Kidney epithelial cell (primary cell): ENCODE measurements around the gene CACNA1D. TPM values are rescaled to one million over a fixed set of nuclear protein-coding genes. Genes with fewer than 3 reads are reported as not detected.

Source experiments
- DNase-seq: peaks from one replicate; pipeline ENCODE4 v3.0.0-alpha.2; 2010; ENCODE audit warnings: low read depth
- H3K27me3 ChIP-seq: 2 replicates; pipeline ENCODE4 v1.6.0; 2011; ENCODE audit warnings: low read length; ENCODE audit not compliant: control insufficient read depth, insufficient read depth
- H3K36me3 ChIP-seq: 2 replicates; pipeline ENCODE4 v1.5.1; 2011; ENCODE audit warnings: low read length; ENCODE audit not compliant: control insufficient read depth, insufficient read depth
- H3K4me3 ChIP-seq: 2 replicates; pipeline ENCODE4 v1.5.1; 2011; ENCODE audit warnings: low read depth, mild to moderate bottlenecking, control low read depth, low read length
- total RNA-seq: library from RNA; depleted of rRNA; stranded (reverse); fragments of >200 nt; gene quantifications from 2 replicates; pipeline ENCODE4 v1.2.3, GENCODE V29; 2015
- TF ChIP-seq, protein P1 (sequence below): IDR thresholded peaks from 2 replicates; pipeline ENCODE4 v1.5.1; 2011; ENCODE audit warnings: mild to moderate bottlenecking, moderate library complexity, low read length, control low read depth, inconsistent platforms; ENCODE audit not compliant: insufficient read depth, poor library complexity, severe bottlenecking

CACNA1D gene
- total RNA-seq, 1 donor from 2014 or later = 0.21 TPM

DNA sequence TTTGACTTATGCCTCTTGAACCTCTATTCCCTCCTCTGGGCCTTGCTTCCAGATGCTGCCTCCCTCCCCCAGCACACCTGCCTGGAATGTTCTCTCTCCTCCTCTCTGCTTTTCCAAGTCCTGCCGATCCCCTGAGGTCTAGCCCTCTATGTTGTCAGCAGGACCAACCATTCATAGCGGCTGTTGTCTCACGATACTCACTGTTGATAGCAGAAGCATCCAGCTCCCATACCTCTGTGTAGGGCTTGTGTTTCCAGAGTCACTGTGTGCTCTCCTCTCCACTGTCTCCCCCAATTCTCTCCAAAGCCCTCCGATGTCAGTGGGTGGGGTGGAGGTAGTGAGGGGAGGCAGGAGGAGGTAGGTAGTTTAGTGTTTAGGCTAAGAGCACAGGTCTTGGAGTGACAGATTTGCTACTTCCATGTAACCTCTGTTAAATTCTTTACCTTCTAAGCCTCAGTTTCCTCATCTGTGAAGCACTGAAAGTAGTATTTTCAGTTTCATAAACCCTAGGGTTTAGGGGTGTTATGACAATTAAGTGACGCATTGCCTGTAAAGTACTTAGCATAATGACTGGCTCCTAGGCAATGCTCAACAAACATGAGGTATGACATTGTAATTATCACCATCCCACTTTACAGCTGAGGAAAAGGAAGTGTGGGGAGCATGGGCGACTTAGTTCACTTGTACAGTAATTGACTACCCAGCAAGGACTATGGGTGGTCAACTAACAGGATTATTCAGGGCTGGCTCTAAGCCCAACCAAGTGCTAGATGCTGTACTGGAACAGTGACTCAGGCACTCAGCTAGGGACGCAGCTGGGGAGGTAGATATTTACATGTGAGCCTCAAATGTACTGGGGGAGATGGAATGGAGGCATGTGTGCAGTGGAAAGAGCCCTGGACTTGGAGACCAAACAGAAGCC lies 122.8 kb downstream of the CACNA1D start:
- Histone ChIP-seq H3K4me3 (no peak overlapping the region), H3K36me3 (no peaks in the 10 kb centered on the region), H3K27me3 (peaks cover 2% of the 10 kb centered on the region)
- no peak for DNase-seq
- TF ChIP-seq, protein P1, sequence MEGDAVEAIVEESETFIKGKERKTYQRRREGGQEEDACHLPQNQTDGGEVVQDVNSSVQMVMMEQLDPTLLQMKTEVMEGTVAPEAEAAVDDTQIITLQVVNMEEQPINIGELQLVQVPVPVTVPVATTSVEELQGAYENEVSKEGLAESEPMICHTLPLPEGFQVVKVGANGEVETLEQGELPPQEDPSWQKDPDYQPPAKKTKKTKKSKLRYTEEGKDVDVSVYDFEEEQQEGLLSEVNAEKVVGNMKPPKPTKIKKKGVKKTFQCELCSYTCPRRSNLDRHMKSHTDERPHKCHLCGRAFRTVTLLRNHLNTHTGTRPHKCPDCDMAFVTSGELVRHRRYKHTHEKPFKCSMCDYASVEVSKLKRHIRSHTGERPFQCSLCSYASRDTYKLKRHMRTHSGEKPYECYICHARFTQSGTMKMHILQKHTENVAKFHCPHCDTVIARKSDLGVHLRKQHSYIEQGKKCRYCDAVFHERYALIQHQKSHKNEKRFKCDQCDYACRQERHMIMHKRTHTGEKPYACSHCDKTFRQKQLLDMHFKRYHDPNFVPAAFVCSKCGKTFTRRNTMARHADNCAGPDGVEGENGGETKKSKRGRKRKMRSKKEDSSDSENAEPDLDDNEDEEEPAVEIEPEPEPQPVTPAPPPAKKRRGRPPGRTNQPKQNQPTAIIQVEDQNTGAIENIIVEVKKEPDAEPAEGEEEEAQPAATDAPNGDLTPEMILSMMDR = no peak

DNA sequence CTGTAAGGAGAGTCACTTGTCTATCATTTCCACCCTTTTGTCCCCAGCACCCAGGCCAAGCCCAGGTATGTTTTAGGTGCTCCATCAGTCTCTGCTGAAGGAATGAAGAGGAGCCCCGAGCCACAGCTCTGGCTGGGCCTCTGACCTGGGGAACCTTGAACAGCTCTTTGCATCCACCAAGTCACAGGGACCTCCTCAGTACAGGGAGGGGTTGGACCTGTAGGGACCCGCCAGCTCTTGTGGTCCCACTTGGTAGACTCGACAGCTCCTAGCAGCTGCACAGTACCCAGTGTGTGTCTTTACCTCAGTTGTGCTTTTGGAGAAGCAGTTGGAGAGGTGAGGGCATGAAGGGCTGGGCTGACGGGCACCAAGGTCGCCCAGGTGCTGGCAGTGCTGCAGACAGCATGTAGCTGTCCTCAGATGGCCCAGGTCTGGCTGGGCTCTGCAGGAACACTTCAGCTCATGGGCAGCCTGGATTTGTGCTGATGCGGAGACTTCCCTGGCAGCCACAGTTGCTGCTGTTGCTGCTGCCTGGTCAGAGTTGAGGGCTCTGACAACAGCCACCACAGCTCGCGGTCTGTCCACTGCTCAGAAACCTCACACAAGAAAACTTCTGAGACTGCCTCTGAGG lies 123.6 kb downstream of the CACNA1D start:
- Histone ChIP-seq H3K36me3 (no peaks in the 10 kb centered on the region), H3K27me3 (peaks cover 2% of the 10 kb centered on the region), H3K4me3 (no peak overlapping the region)
- no peak for DNase-seq
- TF ChIP-seq, protein P1 = no peak

DNA sequence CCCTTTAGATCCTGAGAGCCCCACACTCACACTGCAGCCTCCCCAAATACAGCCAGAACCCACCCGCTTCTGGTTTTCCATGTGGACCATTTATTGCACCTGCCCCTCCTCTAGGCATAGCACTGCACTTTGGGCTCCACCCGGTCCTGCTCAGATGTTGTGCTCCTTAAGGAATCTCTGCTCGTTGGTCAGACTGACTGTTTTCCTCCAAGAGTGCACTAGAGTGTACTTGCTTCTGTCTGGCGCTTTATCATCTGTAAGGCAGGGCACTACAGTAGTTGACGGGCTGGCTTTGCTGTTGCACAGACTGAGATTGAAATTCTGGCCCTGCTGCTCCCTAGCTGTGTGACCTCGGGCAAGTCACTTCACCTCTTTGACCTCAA lies 124.1 kb downstream of the CACNA1D start:
- DNase-seq = no peak
- TF ChIP-seq, protein P1 = no peak
- Histone ChIP-seq H3K4me3 (no peak overlapping the region), H3K27me3 (peaks cover 2% of the 10 kb centered on the region), H3K36me3 (no peaks in the 10 kb centered on the region)

DNA sequence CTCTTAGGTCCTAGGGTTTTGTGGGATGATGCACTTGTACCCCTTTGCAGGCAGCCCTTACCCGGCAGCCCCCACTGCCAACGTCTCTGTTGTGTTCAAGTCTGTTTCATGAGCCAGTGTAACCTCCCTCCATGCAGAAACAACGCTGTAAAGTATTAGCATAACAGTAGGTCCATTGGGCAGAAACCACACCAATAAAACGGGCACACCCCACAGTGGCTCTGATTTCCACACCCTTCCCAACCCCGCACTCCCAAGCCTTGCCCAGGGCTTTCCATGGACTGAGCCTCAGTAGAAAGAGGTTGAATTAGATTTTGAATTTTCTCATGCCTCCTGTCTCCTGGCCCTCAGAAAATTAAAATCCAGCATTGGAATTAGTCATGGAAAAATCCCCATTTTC lies 124.5 kb downstream of the CACNA1D start:
- DNase-seq = no peak
- peaks cover 2% of the 10 kb centered on the region for H3K27me3 ChIP-seq
- TF ChIP-seq, protein P1 = no peak
- no peaks in the 10 kb centered on the region for H3K36me3 ChIP-seq
- no peak overlapping the region for H3K4me3 ChIP-seq

DNA sequence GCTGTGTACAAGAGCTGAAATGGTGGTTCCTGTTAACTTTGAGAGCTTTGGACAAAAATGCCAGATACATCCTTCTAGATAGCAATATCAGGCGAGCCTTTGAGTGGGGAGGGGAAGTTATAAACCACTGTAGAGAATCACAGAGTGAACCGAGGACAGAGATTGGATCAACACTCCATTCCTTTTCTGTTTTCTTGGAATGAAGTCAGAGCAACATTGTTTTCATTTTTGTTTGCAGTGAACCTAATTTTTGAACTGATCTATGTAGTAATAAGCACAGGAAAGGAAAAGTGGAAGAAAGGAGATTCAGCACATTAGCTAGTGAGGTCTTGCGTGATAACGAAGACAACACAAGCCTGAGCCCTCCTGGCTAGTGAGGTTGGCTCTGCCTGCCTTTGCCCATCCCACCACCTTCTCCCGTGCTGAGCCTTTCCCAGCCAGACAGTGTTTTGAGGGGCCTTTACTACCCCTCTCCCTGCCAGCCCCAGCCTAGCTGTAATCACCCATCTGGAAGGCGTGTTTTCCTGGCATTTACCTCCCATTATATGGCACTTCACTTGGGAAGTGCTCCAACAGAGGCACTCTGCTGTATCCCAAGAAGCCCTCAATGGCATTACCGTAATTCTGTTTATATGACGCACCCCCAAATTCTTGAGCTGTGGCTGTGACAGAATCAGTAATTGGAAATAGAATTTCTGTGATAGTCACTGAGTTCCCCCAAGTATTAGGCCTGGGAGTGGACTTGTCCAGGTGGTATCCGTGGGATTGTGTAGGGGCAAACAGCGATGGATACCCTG lies 129.8 kb downstream of the CACNA1D start:
- no peak for DNase-seq
- Histone ChIP-seq H3K4me3 (no peak overlapping the region), H3K36me3 (no peaks in the 10 kb centered on the region), H3K27me3 (no peaks in the 10 kb centered on the region)
- TF ChIP-seq, protein P1 = no peak
